IMR-90 (cell line): ENCODE results near the gene IL17C. TPM values are rescaled to one million over a fixed set of nuclear protein-coding genes. Genes with fewer than 3 reads are reported as not detected.

Experiments used
- ATAC-seq: fragments of 200-7000 bp; cut with Tn5 transposase; 2 replicates; pipeline ENCODE4 v1.9.1; 2020; ENCODE audit warnings: low read depth, mild to moderate bottlenecking, moderate library complexity
- BruUV-seq: library from RNA; stranded (reverse); fragments of 400-500 nt; replicated peaks from 2 replicates; lab custom pipeline; 2021; lab: Mats Ljungman, UMichigan
- CTCF ChIA-PET: fragments of 300-600 bp; formaldehyde crosslinking; extraction: SDS; loops from one replicate; lab custom pipeline; 2021; ENCODE audit warnings: antibody characterized with exemption; lab: Yijun Ruan, JAX
- POLR2A ChIA-PET: fragments of 300-600 bp; sonication (Branson Sonifier 250); formaldehyde crosslinking; loops from one replicate; lab custom pipeline; 2022; ENCODE audit warnings: antibody characterized with exemption; ENCODE audit not compliant: unreplicated experiment; lab: Charles Lee
- DNase-seq: peaks from one replicate; pipeline ENCODE4 v3.0.0; 2013
- H2AFZ ChIP-seq: replicated peaks from 2 replicates; pipeline ENCODE3; 2013; ENCODE audit warnings: low read length, mild to moderate bottlenecking; ENCODE audit not compliant: poor library complexity
- H2AK5ac ChIP-seq: 2 replicates; pipeline ENCODE4 v1.6.1; 2013; ENCODE audit warnings: low read depth, low read length, inconsistent platforms
- H2AK9ac ChIP-seq: replicated peaks from 2 replicates; pipeline ENCODE3; 2013; ENCODE audit warnings: mild to moderate bottlenecking, low read depth, low read length, moderate library complexity; ENCODE audit not compliant: poor library complexity
- H2BK120ac ChIP-seq: 2 replicates; pipeline ENCODE4 v1.6.1; 2013; ENCODE audit warnings: low read depth, low read length, inconsistent platforms
- H2BK15ac ChIP-seq: 3 replicates; pipeline ENCODE4 v1.6.1; 2013; ENCODE audit warnings: low read depth, low read length, inconsistent platforms
- H2BK20ac ChIP-seq: 2 replicates; pipeline ENCODE4 v1.6.1; 2013; ENCODE audit warnings: low read depth, mild to moderate bottlenecking, inconsistent platforms, low read length, moderate library complexity
- H2BK5ac ChIP-seq: 2 replicates; pipeline ENCODE4 v1.6.1; 2013; ENCODE audit warnings: mild to moderate bottlenecking, low read depth, low read length, inconsistent platforms; ENCODE audit not compliant: poor library complexity, severe bottlenecking
- H3K14ac ChIP-seq: replicated peaks from 2 replicates; pipeline ENCODE4 v1.6.1; 2013; ENCODE audit warnings: low read depth, low read length, inconsistent platforms
- H3K18ac ChIP-seq: 2 replicates; pipeline ENCODE4 v1.6.1; 2013; ENCODE audit warnings: low read depth, low read length, control low read depth
- H3K23ac ChIP-seq: 2 replicates; pipeline ENCODE4 v1.6.1; 2013; ENCODE audit warnings: low read depth, low read length, inconsistent platforms
- H3K27ac ChIP-seq: 2 replicates; pipeline ENCODE4 v1.5.1; 2013; ENCODE audit warnings: mild to moderate bottlenecking, control low read depth, low read length; ENCODE audit not compliant: insufficient read depth
- H3K27me3 ChIP-seq: 2 replicates; pipeline ENCODE4 v1.6.1; 2013; ENCODE audit warnings: low read length; ENCODE audit not compliant: control insufficient read depth, insufficient read depth
- H3K36me3 ChIP-seq: 2 replicates; pipeline ENCODE4 v1.6.1; 2013; ENCODE audit warnings: low read length, mixed read lengths; ENCODE audit not compliant: control insufficient read depth, insufficient read depth
- H3K4ac ChIP-seq: 2 replicates; pipeline ENCODE4 v1.6.1; 2013; ENCODE audit warnings: low read depth, low read length, inconsistent platforms
- H3K4me1 ChIP-seq: 2 replicates; pipeline ENCODE4 v1.6.1; 2013; ENCODE audit warnings: low read length, mixed read lengths; ENCODE audit not compliant: control insufficient read depth, insufficient read depth
- H3K4me2 ChIP-seq: 2 replicates; pipeline ENCODE4 v1.6.1; 2013; ENCODE audit warnings: low read depth, mild to moderate bottlenecking, control low read depth, low read length, moderate library complexity
- H3K4me3 ChIP-seq: 2 replicates; pipeline ENCODE4 v1.5.1; 2013; ENCODE audit warnings: low read depth, mild to moderate bottlenecking, control low read depth, low read length, moderate library complexity; ENCODE audit not compliant: insufficient read depth
- H3K56ac ChIP-seq: 2 replicates; pipeline ENCODE4 v1.6.1; 2013; ENCODE audit warnings: low read length, inconsistent platforms; ENCODE audit not compliant: insufficient read depth; ENCODE audit errors: extremely low read depth
- H3K79me1 ChIP-seq, 2 experiments: 2 replicates each; pipeline ENCODE4 v1.6.1; 2013; ENCODE audit warnings: low read length in 2 of 2, inconsistent platforms in 1 of 2, low read depth in 1 of 2
- H3K9ac ChIP-seq: 2 replicates; pipeline ENCODE4 v1.6.1; 2013; ENCODE audit warnings: low read depth, low read length, control low read depth
- H3K9me1 ChIP-seq: 2 replicates; pipeline ENCODE4 v1.6.1; 2013; ENCODE audit warnings: low read length, inconsistent platforms; ENCODE audit not compliant: insufficient read depth
- H3K9me3 ChIP-seq: 2 replicates; pipeline ENCODE4 v1.6.1; 2013; ENCODE audit warnings: low read length; ENCODE audit not compliant: control insufficient read depth, insufficient read depth
- H4K20me1 ChIP-seq: 2 replicates; pipeline ENCODE4 v1.6.1; 2013; ENCODE audit warnings: low read length, inconsistent platforms; ENCODE audit not compliant: insufficient read depth
- H4K5ac ChIP-seq: 2 replicates; pipeline ENCODE4 v1.6.1; 2013; ENCODE audit warnings: mild to moderate bottlenecking, low read depth, low read length, control low read depth
- H4K8ac ChIP-seq, 2 experiments: 2 replicates each; pipeline ENCODE4 v1.6.1; 2013; ENCODE audit warnings: low read depth in 2 of 2, low read length in 2 of 2, control low read depth in 1 of 2, inconsistent platforms in 1 of 2
- H4K91ac ChIP-seq: 2 replicates; pipeline ENCODE4 v1.6.1; 2013; ENCODE audit warnings: low read depth, low read length, inconsistent platforms; ENCODE audit not compliant: insufficient read depth
- CEBPB ChIP-seq: IDR thresholded peaks from 2 replicates; pipeline ENCODE4 v1.6.1; 2012; ENCODE audit warnings: low read depth, low read length, improper control_type of control experiment
- MAFK ChIP-seq: IDR thresholded peaks from 2 replicates; pipeline ENCODE4 v1.6.1; 2012; ENCODE audit warnings: low read depth, low read length, improper control_type of control experiment
- MXI1 ChIP-seq: IDR thresholded peaks from 2 replicates; pipeline ENCODE4 v1.6.1; 2012; ENCODE audit warnings: low read depth, mild to moderate bottlenecking, low read length, moderate library complexity, borderline replicate concordance
- RFX5 ChIP-seq: IDR thresholded peaks from 2 replicates; pipeline ENCODE4 v1.8.0; 2012; ENCODE audit warnings: low read depth, mild to moderate bottlenecking, low read length, moderate library complexity
- WGBS, 2 experiments: methylation state at CpG; one replicate each; pipeline versions ENCODE4 v1.1.5 to v1.1.7; 2013; ENCODE audit warnings: missing lambda C conversion rate in 2 of 2; ENCODE audit not compliant: insufficient read length in 1 of 2; ENCODE audit errors: extremely low coverage in 2 of 2; 5-methylcytosine and 5-hydroxymethylcytosine counted together
- dilution Hi-C: fragments of 300-500 bp; cut with HindIII; formaldehyde crosslinking; loops from one replicate; pipeline ENCODE4 v1.14.3; 2018; ENCODE audit warnings: low sequenced_read_pairs; ENCODE audit not compliant: unreplicated experiment
- in situ Hi-C: fragments of 300-500 bp; cut with MboI; formaldehyde crosslinking; loops from 3 replicates; pipeline ENCODE4 v1.14.3; 2019; ENCODE audit warnings: low sequenced_read_pairs, inconsistent platforms, mixed read lengths
- intact Hi-C: fragments of 100-400 bp; cut with micrococcal nuclease; formaldehyde crosslinking; loops from 2 replicates; pipeline ENCODE4 v1.10.0; 2022
- polyA plus RNA-seq, 3 experiments: library from polyadenylated mRNA; depleted of rRNA; stranded (reverse); fragments of >200 nt; gene quantifications; 2 replicates each; pipeline ENCODE4 v1.2.3, GENCODE V29; 2012; ENCODE audit warnings: low replicate concordance in 1 of 3
- total RNA-seq: library from RNA; depleted of rRNA; stranded (reverse); fragments of >200 nt; gene quantifications from 2 replicates; pipeline ENCODE4 v1.2.3, GENCODE V29; 2012

The IL17C gene
- total and polyA plus RNA-seq, 2 of the 4 experiments (the other 2 are of a cell fraction), result 0.09 TPM; not detected in 1

- Histone ChIP-seq H3K9me1 (peaks cover 8% of the 10 kb centered on the region; the same call in 1 of the 2 replicates), H2AFZ (no peak overlapping the region), H3K36me3 (peaks cover 49% of the 10 kb centered on the region), H4K20me1 (peaks cover 20% of the 10 kb centered on the region), H2BK20ac (no peak overlapping the region), H3K9ac (no peak overlapping the region), H4K8ac (no peak overlapping the region), H2BK120ac (no peak overlapping the region), H3K9me3 (no peaks in the 10 kb centered on the region), H3K14ac (no peak overlapping the region), H2AK5ac (no peak overlapping the region), H3K18ac (no peak overlapping the region), H2BK5ac (no peak overlapping the region), H3K27ac (no peak overlapping the region), H3K79me1 (peaks cover 0 to 55% of the 10 kb centered on the region in 2 experiments; a peak in 3 of 4 replicates), H3K27me3 (no peaks in the 10 kb centered on the region), H2AK9ac (peak overlapping the region; percentile 50), H4K91ac (no peak overlapping the region), H3K4me3 (no peak overlapping the region), H2BK15ac (no peak overlapping the region), H4K5ac (no peak overlapping the region), H3K4me1 (no peaks in the 10 kb centered on the region), H3K4me2 (no peak overlapping the region), H3K23ac (no peak overlapping the region), H3K56ac (no peak overlapping the region), H3K4ac (no peak overlapping the region)
- no TSS peak for BruUV-seq
- in situ Hi-C loops, result no loop called here
- intact Hi-C loops, result no loop called here
- ChIA-PET POLR2A (no interaction called here), CTCF (no interaction called here)
- TF ChIP-seq MXI1 (no peak), RFX5 (no peak), MAFK (no peak), CEBPB (peak; percentile 89)
- dilution Hi-C loops, result no loop called here
- ATAC-seq (no peak), DNase-seq (no peak)
- WGBS, 2 experiments, result 89% methylated on average over 10 of the region's 25 CpGs; no CpG with 5 or more reads in 1 of the 2 experiments
Observed at GRCh38 chr16:88599825-88600538, 38.4 kb upstream of the IL17C start.
